HFF-Myc (cell line): Measurements from ENCODE around the gene LPCAT1.

Experiments used
- DNase-seq: peaks from one replicate; pipeline ENCODE4 v3.0.0-alpha.2; 2011; ENCODE audit warnings: low read depth; ENCODE audit errors: extremely low read depth
- H3K4me3 ChIP-seq: replicated peaks from 2 replicates; pipeline ENCODE4 v1.5.1; 2011; ENCODE audit warnings: low read depth, mild to moderate bottlenecking, control low read depth, low read length
- CTCF ChIP-seq: IDR thresholded peaks from 2 replicates; pipeline ENCODE4 v1.5.1; 2012; ENCODE audit warnings: mild to moderate bottlenecking, low read depth, low read length, control low read depth; ENCODE audit errors: missing control alignments

LPCAT1 gene

DNA sequence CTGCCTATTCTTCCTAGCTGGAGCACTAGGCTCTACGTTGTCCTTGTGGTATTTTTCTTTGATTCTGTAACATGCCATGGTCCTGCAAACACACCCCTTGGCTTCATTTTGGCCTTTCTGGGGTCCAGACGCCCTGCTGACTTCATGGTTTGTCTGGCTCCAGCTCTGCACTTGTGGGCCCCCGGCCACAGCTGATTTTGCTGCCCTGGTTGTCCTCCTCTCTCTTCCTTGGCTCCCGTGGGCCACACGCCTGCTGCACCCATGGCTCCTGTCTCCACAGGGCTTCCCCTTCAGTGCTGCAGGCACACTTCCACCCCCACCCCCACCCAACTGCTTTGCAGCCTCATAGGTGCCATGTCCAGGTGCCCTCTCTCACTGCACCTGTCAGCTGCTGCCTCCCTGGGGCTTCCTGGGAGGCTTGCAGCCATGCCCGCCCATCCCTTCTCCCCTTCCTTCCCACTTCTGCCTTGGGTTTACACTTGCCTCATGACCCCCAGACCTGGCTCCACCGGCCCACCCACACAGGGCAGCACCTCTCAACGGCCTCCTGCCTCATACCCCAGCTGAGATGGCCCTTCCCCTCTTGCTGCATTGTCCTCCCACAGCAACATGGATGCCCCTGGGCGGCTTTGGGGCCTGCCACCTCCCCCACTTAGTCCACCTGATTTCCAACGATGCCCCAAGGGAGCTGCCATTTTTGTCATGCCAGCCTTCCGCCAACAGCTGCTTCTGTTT is 104.1 kb downstream of the LPCAT1 start:
- DNase-seq: no peak
- TF ChIP-seq CTCF: no peak
- no peak overlapping the region for H3K4me3 ChIP-seq

DNA sequence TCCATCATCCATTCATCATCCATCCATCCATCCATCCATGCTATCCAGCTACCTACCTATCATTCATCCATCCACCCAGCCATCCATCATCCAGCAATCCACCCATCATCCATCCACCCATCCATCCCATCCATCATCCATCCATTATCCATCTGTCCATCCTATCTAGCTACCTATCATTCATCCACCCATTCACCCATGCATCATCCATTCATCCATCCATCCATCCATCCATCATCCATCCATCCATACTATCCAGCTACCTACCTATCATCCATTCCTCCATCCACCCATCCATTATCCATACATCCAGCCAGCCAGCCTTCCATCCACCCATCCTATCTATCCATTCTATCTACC is 104.9 kb downstream of the LPCAT1 start:
- H3K4me3 ChIP-seq: no peak overlapping the region

GRCh38 chr5:1418238-1418920 is 105.4 kb downstream of the LPCAT1 start:
- no peak for DNase-seq
- TF ChIP-seq CTCF: no peak
- H3K4me3 ChIP-seq: no peak overlapping the region

More for the DNA sequence above, 104.9 kb downstream of the LPCAT1 start:
- TF ChIP-seq CTCF: no peak
- no peak for DNase-seq

DNA sequence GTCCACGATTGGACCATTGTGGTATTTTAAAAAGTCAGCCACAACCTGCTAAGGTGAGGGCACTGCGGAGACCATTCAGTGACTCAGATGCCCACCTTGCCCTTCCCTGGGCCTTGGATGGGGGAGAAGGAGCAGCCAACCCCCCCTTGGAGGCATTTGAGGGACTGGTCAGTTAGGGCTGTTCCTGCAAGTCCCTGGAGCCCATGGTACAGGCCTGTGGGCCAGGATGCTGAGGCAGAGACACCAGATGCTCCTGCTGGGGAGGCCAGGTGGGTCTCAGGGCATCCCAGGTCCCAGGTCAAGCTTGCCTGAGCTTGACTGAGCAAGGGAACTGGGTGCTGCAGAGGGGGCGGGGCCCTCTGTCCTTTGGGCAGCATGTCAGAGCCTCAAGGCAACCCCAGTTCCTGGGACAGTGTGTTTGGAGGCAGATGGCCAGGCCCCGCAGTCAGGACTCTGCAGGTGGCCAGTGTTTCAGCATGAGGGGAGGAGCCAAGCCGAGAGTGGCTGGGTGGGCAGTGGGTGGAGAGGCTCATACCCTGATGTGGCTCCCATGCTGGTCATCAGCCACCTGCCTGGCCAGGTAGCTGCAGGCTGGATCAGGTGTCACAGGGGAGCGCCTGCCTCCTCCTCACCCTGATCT is 106.1 kb downstream of the LPCAT1 start:
- H3K4me3 ChIP-seq: no peak overlapping the region
- no peak for DNase-seq
- TF ChIP-seq CTCF: no peak

GRCh38 chr5:1416856-1417469 is 106.8 kb downstream of the LPCAT1 start:
- H3K4me3 ChIP-seq: no peak overlapping the region
- TF ChIP-seq CTCF: no peak
- no peak for DNase-seq

GRCh38 chr5:1415626-1416360 is 108.0 kb downstream of the LPCAT1 start:
- DNase-seq: no peak
- no peak for TF ChIP-seq CTCF
- H3K4me3 ChIP-seq: no peak overlapping the region
